Testis (tissue), 2 donors: ENCODE measurements around the gene CYB5RL.

Experiments
- CTCF ChIP-seq, 3 experiments: fragments of 450-650 bp in 2 of 3; fragments of 200-600 bp in 1 of 3; sonication (generic) in 1 of 3; IDR thresholded peaks; one replicate each; pipeline ENCODE4 v1.5.1; 2016 to 2019; ENCODE audit warnings: antibody characterized with exemption in 3 of 3, mild to moderate bottlenecking in 2 of 3, moderate library complexity in 1 of 3
- POLR2A ChIP-seq: fragments of 450-650 bp; IDR thresholded peaks from one replicate; pipeline ENCODE4 v1.6.1; 2017; ENCODE audit warnings: antibody characterized with exemption, mild to moderate bottlenecking, moderate library complexity

- no peak for TF ChIP-seq POLR2A
- no peak for TF ChIP-seq CTCF (IDR thresholded peaks at IDR 0.05)
These were observed 34.7 kb downstream of the CYB5RL start for GRCh38 chr1:54165146-54165545.
